K562 (cell line): Measurements from ENCODE around the gene MATN1. TPM values are rescaled to one million over a fixed set of nuclear protein-coding genes. Genes with fewer than 3 reads are reported as not detected.

Source experiments
- ATAC-seq: fragments of 200-7000 bp; cut with Tn5 transposase; 3 replicates; pipeline ENCODE4 v1.9.1; 2020; ENCODE audit warnings: moderate library complexity
- BruUV-seq: library from RNA; stranded (reverse); fragments of 400-500 nt; replicated peaks from 2 replicates; lab custom pipeline; 2021; lab: Mats Ljungman, UMichigan
- CTCF ChIA-PET: fragments of 300-600 bp; formaldehyde crosslinking; extraction: SDS; loops from one replicate; lab custom pipeline; 2021; ENCODE audit warnings: low intra/inter-chr PET ratio; lab: Yijun Ruan, JAX
- POLR2A ChIA-PET: fragments of 300-600, 350-650 bp; sonication (Branson Sonifier 250); formaldehyde crosslinking; extraction: SDS; loops from one replicate; lab custom pipeline; 2021; ENCODE audit warnings: antibody characterized with exemption, inconsistent platforms; lab: Yijun Ruan, JAX
- DNase-seq, 4 experiments: peaks; one replicate each; pipeline versions ENCODE4 v3.0.0 to v3.0.0-alpha.2; 2011 to 2018; ENCODE audit warnings: low spot score in 3 of 4, mixed read lengths in 3 of 4; ENCODE audit errors: extremely low read depth in 1 of 4
- FAIRE-seq: peaks from 2 replicates; lab custom pipeline; 2011; peaks lifted over from hg19 to GRCh38; lab: Jason Lieb, UNC
- H2AFZ ChIP-seq: 2 replicates; pipeline ENCODE4 v1.6.0; 2011; ENCODE audit warnings: low read depth, low read length, control low read depth, inconsistent platforms
- H3K27ac ChIP-seq: fragments of 200-600 bp; 3 replicates; pipeline ENCODE4 v1.8.0; 2011; ENCODE audit warnings: low read depth, mild to moderate bottlenecking, control low read depth, inconsistent platforms, low read length, moderate library complexity, mixed read lengths; ENCODE audit errors: extremely low read depth
- H3K27me3 ChIP-seq, 2 experiments: fragments of 300-600 bp in 1 of 2; 2 replicates in 1 of 2; 3 replicates in 1 of 2; pipeline versions ENCODE4 v1.6.0 to v1.8.0; 2011; ENCODE audit warnings: inconsistent platforms in 2 of 2, low read length in 2 of 2, mild to moderate bottlenecking in 1 of 2, mixed read lengths in 1 of 2, moderate library complexity in 1 of 2; ENCODE audit not compliant: control insufficient read depth in 2 of 2, insufficient read depth in 2 of 2
- H3K36me3 ChIP-seq: fragments of 300-600 bp; 3 replicates; pipeline ENCODE4 v1.8.0; 2011; ENCODE audit warnings: mild to moderate bottlenecking, low read length, inconsistent platforms; ENCODE audit not compliant: control insufficient read depth, insufficient read depth
- H3K4me1 ChIP-seq, 2 experiments: fragments of 200-600 bp in 1 of 2; replicated peaks in 1 of 2; 2 replicates in 1 of 2; 3 replicates in 1 of 2; pipeline versions ENCODE4 v1.5.1 to v1.8.0; 2011; ENCODE audit warnings: inconsistent platforms in 2 of 2, low read length in 2 of 2, mild to moderate bottlenecking in 1 of 2, mixed read lengths in 1 of 2, moderate library complexity in 1 of 2; ENCODE audit not compliant: control insufficient read depth in 2 of 2, insufficient read depth in 2 of 2
- H3K4me2 ChIP-seq: 2 replicates; pipeline ENCODE4 v1.6.1; 2011; ENCODE audit warnings: low read length, control low read depth, inconsistent platforms, mixed read lengths; ENCODE audit not compliant: insufficient read depth
- H3K4me3 ChIP-seq: fragments of 200-600 bp; sonication (generic), shearing (Covaris generic); 2 replicates; pipeline ENCODE4 v1.5.1; 2016; ENCODE audit warnings: control low read depth, inconsistent platforms
- H3K79me2 ChIP-seq: fragments of 200-600 bp; 3 replicates; pipeline ENCODE4 v1.8.0; 2011; ENCODE audit warnings: low read length, inconsistent platforms; ENCODE audit not compliant: control insufficient read depth, insufficient read depth
- H3K9ac ChIP-seq, 2 experiments: 2 replicates each; pipeline versions ENCODE4 v1.6.0 to v1.6.1; 2011; ENCODE audit warnings: low read depth in 2 of 2, low read length in 2 of 2, control low read depth in 1 of 2, inconsistent platforms in 1 of 2, mild to moderate bottlenecking in 1 of 2, mixed read lengths in 1 of 2; ENCODE audit not compliant: insufficient read depth in 1 of 2
- H3K9me1 ChIP-seq: one replicate; pipeline ENCODE4 v1.6.0; 2011; ENCODE audit warnings: inconsistent platforms, mild to moderate bottlenecking, low read length, moderate library complexity; ENCODE audit not compliant: control insufficient read depth, insufficient read depth
- H3K9me3 ChIP-seq: replicated peaks from 2 replicates; pipeline ENCODE4 v1.5.1; 2011; ENCODE audit warnings: low read depth, low read length, inconsistent platforms; ENCODE audit not compliant: control insufficient read depth, insufficient read depth
- H4K20me1 ChIP-seq: replicated peaks from 2 replicates; pipeline ENCODE4 v1.6.1; 2011; ENCODE audit warnings: low read length, inconsistent platforms, mixed read lengths; ENCODE audit not compliant: control insufficient read depth, insufficient read depth
- BCL6 ChIP-seq: fragments of 250-450 bp; sonication (Bioruptor Pico); IDR thresholded peaks from 2 replicates; pipeline ENCODE4 v1.4.0; 2020
- DMBX1 ChIP-seq: fragments of 250-450 bp; sonication (Bioruptor Pico); IDR thresholded peaks from 2 replicates; pipeline ENCODE4 v1.8.0; 2022; ENCODE audit warnings: inconsistent platforms, mild to moderate bottlenecking, moderate library complexity, borderline replicate concordance
- KDM1A ChIP-seq, 2 experiments: fragments of 450-650 bp; IDR thresholded peaks; 2 replicates each; pipeline ENCODE4 v1.6.1; 2016; ENCODE audit warnings: mild to moderate bottlenecking in 2 of 2
- RB1 ChIP-seq: fragments of 450-650 bp; IDR thresholded peaks from 2 replicates; pipeline ENCODE4 v1.6.1; 2017; ENCODE audit warnings: low read depth, mild to moderate bottlenecking
- U2AF1 ChIP-seq: fragments of 200-400 bp; formaldehyde crosslinking; optimal IDR thresholded peaks from 2 replicates; pipeline ENCODE3; 2017; ENCODE audit warnings: mild to moderate bottlenecking, low read depth, low read length, moderate library complexity
- WGBS: fragments of 100-300 bp; shearing (Covaris generic); methylation state at CpG from one replicate; pipeline ENCODE4 v1.1.6; 2016; ENCODE audit warnings: low coverage, mixed read lengths; ENCODE audit not compliant: insufficient coverage; ENCODE audit errors: missing lambda C conversion rate; 5-methylcytosine and 5-hydroxymethylcytosine counted together
- in situ Hi-C: fragments of 300-500 bp; cut with MboI; formaldehyde crosslinking; loops from 4 replicates; pipeline ENCODE4 v1.15.0; 2018; ENCODE audit warnings: inconsistent platforms, mixed read lengths
- intact Hi-C: fragments of 100-400 bp; cut with micrococcal nuclease; formaldehyde crosslinking; loops from 2 replicates; pipeline ENCODE4 v1.14.2; 2022
- polyA plus RNA-seq, 8 experiments: library from polyadenylated mRNA; depleted of rRNA in 4 of 8; stranded (reverse) in 5 of 8; unstranded in 3 of 8; fragments of >200 nt; fragmentation: Nextera tagmentation in 2 of 8; fragmentation: Illumina TruSeq in 1 of 8; extraction: Ambion mirVana in 2 of 8; extraction: Trizol in 1 of 8; gene quantifications; 2 replicates each; pipeline versions ENCODE4 v1.2.1 to v1.2.3, GENCODE V29; 2011 to 2014; ENCODE audit warnings: inconsistent platforms in 1 of 8, missing spikeins in 1 of 8
- total RNA-seq, 7 experiments: library from RNA; depleted of rRNA in 6 of 7; stranded (reverse); fragments of >200 nt in 6 of 7; fragmentation: Illumina TruSeq in 2 of 7; extraction: Trizol in 2 of 7; gene quantifications; 2 replicates each; pipeline versions ENCODE4 v1.2.1 to v1.2.3, GENCODE V29; 2011 to 2021; ENCODE audit warnings: low replicate concordance in 1 of 7
- TF ChIP-seq, protein P1 (sequence below), 2 experiments: fragments of 250-450 bp in 1 of 2; fragments of 450-650 bp in 1 of 2; sonication (Bioruptor Pico) in 1 of 2; IDR thresholded peaks; 2 replicates each; pipeline versions ENCODE4 v1.6.1 to v1.8.0; 2016 to 2021; ENCODE audit warnings: mild to moderate bottlenecking in 2 of 2, moderate library complexity in 2 of 2, missing compliant biosample characterization in 1 of 2, missing genetic modification characterization in 1 of 2
- TF ChIP-seq, protein P2 (sequence below): fragments of 250-450 bp; sonication (Bioruptor Pico); IDR thresholded peaks from 2 replicates; pipeline ENCODE4 v1.4.0; 2020; ENCODE audit warnings: mild to moderate bottlenecking, moderate library complexity
- TF ChIP-seq, protein P3 (sequence below): fragments of 250-450 bp; sonication (Bioruptor Pico); IDR thresholded peaks from 2 replicates; pipeline ENCODE4 v1.4.0; 2020; ENCODE audit warnings: mild to moderate bottlenecking, moderate library complexity, borderline replicate concordance
- TF ChIP-seq, protein P4 (sequence below): fragments of 250-450 bp; sonication (Bioruptor Pico); IDR thresholded peaks from 2 replicates; pipeline ENCODE4 v1.8.0; 2021; ENCODE audit warnings: moderate library complexity, mild to moderate bottlenecking, inconsistent platforms
- TF ChIP-seq, protein P5 (sequence below): fragments of 450-650 bp; formaldehyde crosslinking; IDR thresholded peaks from 2 replicates; pipeline ENCODE4 v1.4.0; 2020; ENCODE audit warnings: mild to moderate bottlenecking, mixed read lengths

Gene MATN1
- total and polyA plus RNA-seq, 9 of the 15 experiments (the other 6 are each of a cell fraction or from before 2014, with no cell fraction given), result 0.10 to 2.3 (median 1.2) TPM

DNA sequence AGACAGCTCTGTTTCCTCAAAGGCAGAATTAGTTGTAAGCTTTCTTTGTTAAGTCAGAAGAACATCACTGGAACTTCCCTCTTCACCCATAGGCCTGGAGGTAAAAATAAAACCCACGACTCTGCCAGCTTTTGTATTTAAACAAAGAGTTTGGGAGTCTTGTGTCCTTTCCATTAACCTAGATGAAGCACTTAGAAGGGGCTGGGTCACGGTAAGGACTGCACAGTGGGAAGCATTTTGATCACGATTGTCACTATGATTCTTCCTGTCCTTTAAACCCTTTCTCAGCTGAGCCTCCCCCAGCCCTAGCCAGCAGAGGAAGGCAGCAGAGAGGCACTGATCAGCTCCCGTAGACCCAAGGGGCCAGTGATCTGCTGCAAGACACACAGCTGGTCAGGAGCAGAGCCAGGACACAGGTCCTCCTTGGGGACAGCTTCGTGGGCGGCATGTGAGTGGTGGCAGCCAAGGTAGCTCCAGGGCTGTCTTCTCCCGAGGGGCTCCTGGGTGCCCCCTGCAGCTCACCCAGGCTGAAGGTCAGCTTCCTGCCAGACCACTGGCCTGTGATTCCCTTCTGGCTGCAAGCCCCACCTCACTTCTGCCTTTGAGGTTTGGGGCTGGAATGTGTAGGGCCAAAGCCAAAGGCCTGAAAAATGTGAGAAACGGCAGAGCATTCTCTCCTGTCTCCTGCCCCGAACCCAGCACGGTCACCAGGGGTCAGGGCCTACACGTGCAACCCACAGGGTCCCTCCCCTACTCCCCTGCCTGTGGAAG lies 38.2 kb upstream of the MATN1 start:
- Histone ChIP-seq H3K4me2 (peak overlapping the region; percentile 62), H3K36me3 (no peaks in the 10 kb centered on the region), H3K4me1 (peaks cover 79 to 94% of the 10 kb centered on the region in 2 experiments), H3K79me2 (peaks cover 8% of the 10 kb centered on the region; the same call in 1 of the 3 replicates), H2AFZ (peak overlapping the region; percentile 92), H3K27ac (peak overlapping the region; percentile 78), H3K9me1 (no peaks in the 10 kb centered on the region), H3K9me3 (no peaks in the 10 kb centered on the region), H3K9ac (peak overlapping the region; percentile 63 to 91), H4K20me1 (no peaks in the 10 kb centered on the region), H3K27me3 (no peaks in the 10 kb centered on the region; a peak in 1 of 5 replicates), H3K4me3 (no peak overlapping the region)
- POLR2A ChIA-PET, result interaction anchor here (0.5 to 4.1 kb wide), 15 partner anchors 9 to 1372 kb away, joined by 3 to 23 read pairs (median 4); no protein-coding TSS in a partner anchor
- WGBS, result 21% methylated on average over 11 of the region's 11 CpGs
- intact Hi-C loops, result loop anchor here (1.0 to 2.0 kb wide), 2 partner anchors 17 to 42 kb away; no protein-coding TSS in a partner anchor
- DNase-seq (peak; percentile 54 to 71 (median 64)), FAIRE-seq (peak; percentile 29), ATAC-seq (peak; percentile 50)
- in situ Hi-C loops, result no loop called here
- CTCF ChIA-PET, result interaction anchor here (0.7 kb wide), 1 partner anchor 886 kb away, joined by 3 read pairs; no protein-coding TSS in a partner anchor
- BruUV-seq, result no TSS peak
- TF ChIP-seq U2AF1, result no peak
- TF ChIP-seq DMBX1 (CRISPR knock-in tag), result peak; percentile 90; the same call in 1 of the 2 replicates
- TF ChIP-seq, protein P1, sequence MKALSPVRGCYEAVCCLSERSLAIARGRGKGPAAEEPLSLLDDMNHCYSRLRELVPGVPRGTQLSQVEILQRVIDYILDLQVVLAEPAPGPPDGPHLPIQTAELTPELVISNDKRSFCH (CRISPR knock-in tag; IDR thresholded peaks at IDR 0.05), result no peak
- TF ChIP-seq, protein P1 (tag; IDR thresholded peaks at IDR 0.05), result peak; percentile 94
- 0 out of 2 replicates have a peak, but pooled peaks have one; percentile 6 for TF ChIP-seq RB1
- no peak for TF ChIP-seq KDM1A (IDR thresholded peaks at IDR 0.05)
- TF ChIP-seq, protein P2, sequence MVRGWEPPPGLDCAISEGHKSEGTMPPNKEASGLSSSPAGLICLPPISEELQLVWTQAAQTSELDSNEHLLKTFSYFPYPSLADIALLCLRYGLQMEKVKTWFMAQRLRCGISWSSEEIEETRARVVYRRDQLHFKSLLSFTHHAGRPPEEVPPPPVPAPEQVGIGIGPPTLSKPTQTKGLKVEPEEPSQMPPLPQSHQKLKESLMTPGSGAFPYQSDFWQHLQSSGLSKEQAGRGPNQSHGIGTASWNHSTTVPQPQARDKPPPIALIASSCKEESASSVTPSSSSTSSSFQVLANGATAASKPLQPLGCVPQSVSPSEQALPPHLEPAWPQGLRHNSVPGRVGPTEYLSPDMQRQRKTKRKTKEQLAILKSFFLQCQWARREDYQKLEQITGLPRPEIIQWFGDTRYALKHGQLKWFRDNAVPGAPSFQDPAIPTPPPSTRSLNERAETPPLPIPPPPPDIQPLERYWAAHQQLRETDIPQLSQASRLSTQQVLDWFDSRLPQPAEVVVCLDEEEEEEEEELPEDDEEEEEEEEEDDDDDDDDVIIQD, result 0 out of 2 replicates have a peak, but pooled peaks have one; percentile 69
- TF ChIP-seq, protein P3, sequence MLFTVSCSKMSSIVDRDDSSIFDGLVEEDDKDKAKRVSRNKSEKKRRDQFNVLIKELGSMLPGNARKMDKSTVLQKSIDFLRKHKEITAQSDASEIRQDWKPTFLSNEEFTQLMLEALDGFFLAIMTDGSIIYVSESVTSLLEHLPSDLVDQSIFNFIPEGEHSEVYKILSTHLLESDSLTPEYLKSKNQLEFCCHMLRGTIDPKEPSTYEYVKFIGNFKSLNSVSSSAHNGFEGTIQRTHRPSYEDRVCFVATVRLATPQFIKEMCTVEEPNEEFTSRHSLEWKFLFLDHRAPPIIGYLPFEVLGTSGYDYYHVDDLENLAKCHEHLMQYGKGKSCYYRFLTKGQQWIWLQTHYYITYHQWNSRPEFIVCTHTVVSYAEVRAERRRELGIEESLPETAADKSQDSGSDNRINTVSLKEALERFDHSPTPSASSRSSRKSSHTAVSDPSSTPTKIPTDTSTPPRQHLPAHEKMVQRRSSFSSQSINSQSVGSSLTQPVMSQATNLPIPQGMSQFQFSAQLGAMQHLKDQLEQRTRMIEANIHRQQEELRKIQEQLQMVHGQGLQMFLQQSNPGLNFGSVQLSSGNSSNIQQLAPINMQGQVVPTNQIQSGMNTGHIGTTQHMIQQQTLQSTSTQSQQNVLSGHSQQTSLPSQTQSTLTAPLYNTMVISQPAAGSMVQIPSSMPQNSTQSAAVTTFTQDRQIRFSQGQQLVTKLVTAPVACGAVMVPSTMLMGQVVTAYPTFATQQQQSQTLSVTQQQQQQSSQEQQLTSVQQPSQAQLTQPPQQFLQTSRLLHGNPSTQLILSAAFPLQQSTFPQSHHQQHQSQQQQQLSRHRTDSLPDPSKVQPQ (CRISPR knock-in tag), result peak; percentile 78; the same call in 1 of the 2 replicates
- peak; percentile 54; the same call in 1 of the 2 replicates for TF ChIP-seq BCL6
- TF ChIP-seq, protein P4, sequence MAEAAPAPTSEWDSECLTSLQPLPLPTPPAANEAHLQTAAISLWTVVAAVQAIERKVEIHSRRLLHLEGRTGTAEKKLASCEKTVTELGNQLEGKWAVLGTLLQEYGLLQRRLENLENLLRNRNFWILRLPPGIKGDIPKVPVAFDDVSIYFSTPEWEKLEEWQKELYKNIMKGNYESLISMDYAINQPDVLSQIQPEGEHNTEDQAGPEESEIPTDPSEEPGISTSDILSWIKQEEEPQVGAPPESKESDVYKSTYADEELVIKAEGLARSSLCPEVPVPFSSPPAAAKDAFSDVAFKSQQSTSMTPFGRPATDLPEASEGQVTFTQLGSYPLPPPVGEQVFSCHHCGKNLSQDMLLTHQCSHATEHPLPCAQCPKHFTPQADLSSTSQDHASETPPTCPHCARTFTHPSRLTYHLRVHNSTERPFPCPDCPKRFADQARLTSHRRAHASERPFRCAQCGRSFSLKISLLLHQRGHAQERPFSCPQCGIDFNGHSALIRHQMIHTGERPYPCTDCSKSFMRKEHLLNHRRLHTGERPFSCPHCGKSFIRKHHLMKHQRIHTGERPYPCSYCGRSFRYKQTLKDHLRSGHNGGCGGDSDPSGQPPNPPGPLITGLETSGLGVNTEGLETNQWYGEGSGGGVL (CRISPR knock-in tag), result no peak
- TF ChIP-seq, protein P5, sequence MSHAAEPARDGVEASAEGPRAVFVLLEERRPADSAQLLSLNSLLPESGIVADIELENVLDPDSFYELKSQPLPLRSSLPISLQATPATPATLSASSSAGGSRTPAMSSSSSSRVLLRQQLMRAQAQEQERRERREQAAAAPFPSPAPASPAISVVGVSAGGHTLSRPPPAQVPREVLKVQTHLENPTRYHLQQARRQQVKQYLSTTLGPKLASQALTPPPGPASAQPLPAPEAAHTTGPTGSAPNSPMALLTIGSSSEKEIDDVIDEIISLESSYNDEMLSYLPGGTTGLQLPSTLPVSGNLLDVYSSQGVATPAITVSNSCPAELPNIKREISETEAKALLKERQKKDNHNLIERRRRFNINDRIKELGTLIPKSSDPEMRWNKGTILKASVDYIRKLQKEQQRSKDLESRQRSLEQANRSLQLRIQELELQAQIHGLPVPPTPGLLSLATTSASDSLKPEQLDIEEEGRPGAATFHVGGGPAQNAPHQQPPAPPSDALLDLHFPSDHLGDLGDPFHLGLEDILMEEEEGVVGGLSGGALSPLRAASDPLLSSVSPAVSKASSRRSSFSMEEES (CRISPR knock-in tag), result 0 out of 2 replicates have a peak, but pooled peaks have one; percentile 16
